ENCODE measurements around the gene OSBPL9. TPM values are rescaled to one million over a fixed set of nuclear protein-coding genes. Genes with fewer than 3 reads are reported as not detected.

The OSBPL9 gene
- total RNA-seq, 4 donors from 2014 or later: 65.8 to 206 (median 136) TPM

DNA sequence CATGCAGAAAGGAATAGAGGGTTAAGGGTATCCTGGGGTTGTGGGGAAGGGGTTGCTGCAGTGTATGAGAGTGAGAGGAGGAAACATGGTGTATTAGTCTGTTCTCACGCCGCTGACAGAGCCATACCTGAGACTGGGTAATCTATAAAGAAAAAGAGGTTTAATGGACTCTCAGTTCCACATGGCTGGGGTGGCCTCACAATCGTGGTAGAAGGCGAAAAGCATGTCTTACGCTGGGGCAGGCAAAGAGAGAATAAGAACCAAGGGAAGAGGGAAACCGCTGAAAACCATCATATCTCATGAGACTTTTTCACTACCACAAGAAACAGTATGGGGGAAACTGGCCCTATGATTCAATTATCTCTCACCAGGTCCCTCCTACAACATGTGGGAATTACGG is 17.7 kb downstream of the OSBPL9 start:
- in situ Hi-C loops (cut with MboI; ENCODE audit: low sequenced_read_pairs in 4 of 4) (loop anchor here in 2 of 4 donors (25.0 kb wide), 1 partner anchor 128 kb away; no protein-coding TSS in a partner anchor), intact Hi-C loops (cut with DNase I; ENCODE audit: low total_unique reads) (no loop called here)
- H3K4me1 ChIP-seq: peaks cover 75 to 88% of the 10 kb centered on the region in 2 donors
- no peaks in the 10 kb centered on the region for H3K36me3 ChIP-seq
- TF ChIP-seq POLR2A (IDR thresholded peaks at IDR 0.05): no peak
- TF ChIP-seq, protein P1, sequence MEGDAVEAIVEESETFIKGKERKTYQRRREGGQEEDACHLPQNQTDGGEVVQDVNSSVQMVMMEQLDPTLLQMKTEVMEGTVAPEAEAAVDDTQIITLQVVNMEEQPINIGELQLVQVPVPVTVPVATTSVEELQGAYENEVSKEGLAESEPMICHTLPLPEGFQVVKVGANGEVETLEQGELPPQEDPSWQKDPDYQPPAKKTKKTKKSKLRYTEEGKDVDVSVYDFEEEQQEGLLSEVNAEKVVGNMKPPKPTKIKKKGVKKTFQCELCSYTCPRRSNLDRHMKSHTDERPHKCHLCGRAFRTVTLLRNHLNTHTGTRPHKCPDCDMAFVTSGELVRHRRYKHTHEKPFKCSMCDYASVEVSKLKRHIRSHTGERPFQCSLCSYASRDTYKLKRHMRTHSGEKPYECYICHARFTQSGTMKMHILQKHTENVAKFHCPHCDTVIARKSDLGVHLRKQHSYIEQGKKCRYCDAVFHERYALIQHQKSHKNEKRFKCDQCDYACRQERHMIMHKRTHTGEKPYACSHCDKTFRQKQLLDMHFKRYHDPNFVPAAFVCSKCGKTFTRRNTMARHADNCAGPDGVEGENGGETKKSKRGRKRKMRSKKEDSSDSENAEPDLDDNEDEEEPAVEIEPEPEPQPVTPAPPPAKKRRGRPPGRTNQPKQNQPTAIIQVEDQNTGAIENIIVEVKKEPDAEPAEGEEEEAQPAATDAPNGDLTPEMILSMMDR (IDR thresholded peaks at IDR 0.05 in 4 of 5, conservative IDR thresholded peaks at IDR 0.05 in 1 of 5): no peak
- ATAC-seq (no peak), DNase-seq (no peak)
- H3K27ac ChIP-seq: peak overlapping the region; percentile 75 to 99 (median 82)
- H3K27me3 ChIP-seq: no peaks in the 10 kb centered on the region
- no peak overlapping the region for H3K4me3 ChIP-seq
- H3K9me3 ChIP-seq: no peaks in the 10 kb centered on the region

DNA sequence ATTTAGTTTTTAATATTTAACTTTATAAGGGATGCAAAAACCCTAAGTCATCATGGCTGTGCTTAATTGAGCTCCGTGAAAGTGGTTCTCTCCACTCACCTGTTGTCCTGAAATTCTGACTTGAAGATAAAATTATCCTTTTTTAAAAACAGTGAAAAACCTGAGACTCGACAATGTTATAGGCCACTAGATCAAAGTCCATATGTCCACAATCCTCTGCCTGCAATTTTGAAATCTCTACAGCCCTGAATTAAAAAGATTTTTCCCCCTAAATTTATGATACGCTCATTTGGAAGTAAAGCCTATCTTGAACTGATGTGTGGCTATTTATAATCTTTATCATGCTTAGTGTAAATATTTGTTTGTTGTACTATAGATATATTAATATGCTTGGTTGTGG is 18.7 kb downstream of the OSBPL9 start:
- no peaks in the 10 kb centered on the region for H3K36me3 ChIP-seq
- ATAC-seq: no peak

GRCh38 chr1:51636191-51636590 is 19.3 kb downstream of the OSBPL9 start:
- TF ChIP-seq POLR2A (IDR thresholded peaks at IDR 0.05): no peak
- TF ChIP-seq, protein P1 (IDR thresholded peaks at IDR 0.05 in 4 of 5, conservative IDR thresholded peaks at IDR 0.05 in 1 of 5): no peak
- H3K36me3 ChIP-seq: no peaks in the 10 kb centered on the region
- H3K9me3 ChIP-seq: no peaks in the 10 kb centered on the region
- no peaks in the 10 kb centered on the region for H3K27me3 ChIP-seq
- intact Hi-C loops (cut with DNase I; ENCODE audit: low total_unique reads): no loop called here
- peak overlapping the region; percentile 75 to 99 (median 82) for H3K27ac ChIP-seq
- no peak for ATAC-seq
- no peak overlapping the region for H3K4me3 ChIP-seq
- no peak for DNase-seq
- peaks cover 81 to 84% of the 10 kb centered on the region in 2 donors for H3K4me1 ChIP-seq
- in situ Hi-C loops (cut with MboI; ENCODE audit: low sequenced_read_pairs in 4 of 4): loop anchor here in 2 of 4 donors (25.0 kb wide), 1 partner anchor 126 kb away; no protein-coding TSS in a partner anchor

More for the DNA sequence above, 18.7 kb downstream of the OSBPL9 start:
- in situ Hi-C loops (cut with MboI; ENCODE audit: low sequenced_read_pairs in 4 of 4) (loop anchor here in 2 of 4 donors (25.0 kb wide), 1 partner anchor 127 kb away; no protein-coding TSS in a partner anchor), intact Hi-C loops (cut with DNase I; ENCODE audit: low total_unique reads) (no loop called here)
- no peaks in the 10 kb centered on the region for H3K9me3 ChIP-seq
- H3K4me3 ChIP-seq: no peak overlapping the region
- TF ChIP-seq, protein P1 (IDR thresholded peaks at IDR 0.05 in 4 of 5, conservative IDR thresholded peaks at IDR 0.05 in 1 of 5): no peak
- no peak for TF ChIP-seq POLR2A (IDR thresholded peaks at IDR 0.05)
- H3K27ac ChIP-seq: peak overlapping the region; percentile 75 to 99 (median 82)
- peaks cover 81 to 83% of the 10 kb centered on the region in 2 donors for H3K4me1 ChIP-seq
- no peak for DNase-seq
- no peaks in the 10 kb centered on the region for H3K27me3 ChIP-seq

DNA sequence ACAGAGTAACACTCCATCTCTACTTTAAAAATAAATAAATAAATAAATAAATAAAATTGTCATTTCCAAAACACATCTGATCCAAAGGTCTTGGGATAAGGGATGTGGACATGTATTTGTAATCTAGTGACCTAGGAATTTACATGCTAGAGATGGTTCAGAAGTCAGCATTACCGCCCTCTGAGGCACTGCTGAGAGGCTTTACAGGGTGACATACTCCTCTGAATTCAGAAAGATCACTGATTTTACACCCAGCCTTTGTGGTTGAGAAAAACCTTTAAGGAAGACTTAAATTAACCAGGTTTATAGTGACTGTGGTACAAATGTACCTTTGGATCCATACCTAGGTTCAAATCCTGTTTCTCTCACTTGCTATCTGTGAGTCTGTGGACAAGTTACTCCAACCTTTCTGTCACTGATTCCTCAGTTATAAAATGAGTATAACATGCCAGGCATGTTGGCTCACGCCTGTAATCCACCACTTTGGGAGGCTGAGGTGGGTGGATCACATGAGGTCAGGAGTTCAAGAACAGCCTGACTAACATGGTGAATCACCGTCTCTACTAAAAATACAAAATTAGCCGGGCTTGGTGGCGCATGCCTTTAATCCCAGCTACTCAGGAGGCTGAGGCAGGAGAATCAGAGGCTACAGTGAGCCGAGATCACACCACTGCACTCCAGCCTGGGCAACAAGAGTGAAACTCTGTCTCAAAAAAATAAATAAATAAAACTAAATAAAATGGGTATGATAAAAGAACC is 20.1 kb downstream of the OSBPL9 start:
- Histone ChIP-seq H3K4me1 (peaks cover 81 to 84% of the 10 kb centered on the region in 2 donors), H3K36me3 (no peaks in the 10 kb centered on the region), H3K4me3 (no peak overlapping the region), H3K27me3 (no peaks in the 10 kb centered on the region), H3K27ac (peak overlapping the region; percentile 75 to 99 (median 82)), H3K9me3 (no peaks in the 10 kb centered on the region)
- intact Hi-C loops (cut with DNase I; ENCODE audit: low total_unique reads) (no loop called here), in situ Hi-C loops (cut with MboI; ENCODE audit: low sequenced_read_pairs in 4 of 4) (loop anchor here in 2 of 4 donors (25.0 kb wide), 1 partner anchor 125 kb away; no protein-coding TSS in a partner anchor)
- ATAC-seq (peak; percentile 77 to 85), DNase-seq (peak; percentile 76 to 82)
- TF ChIP-seq, protein P1 (IDR thresholded peaks at IDR 0.05 in 4 of 5, conservative IDR thresholded peaks at IDR 0.05 in 1 of 5): no peak
- peak; percentile 51 to 54 for TF ChIP-seq POLR2A (IDR thresholded peaks at IDR 0.05)
